Sigmoid colon (tissue), 7 donors: ENCODE measurements around the gene NOC4L. TPM values are rescaled to one million over a fixed set of nuclear protein-coding genes. Genes with fewer than 3 reads are reported as not detected.

Experiments used
- DNase-seq: peaks from one replicate; pipeline ENCODE4 v3.0.0-alpha.2; 2019
- H3K27ac ChIP-seq, 4 donors: fragments of 200-600 bp; sonication (generic); one replicate each; pipeline ENCODE4 v1.5.1; 2016 to 2019; ENCODE audit warnings: mild to moderate bottlenecking in 1 of 4
- H3K27me3 ChIP-seq, 3 donors: fragments of 200-600 bp; sonication (generic); one replicate each; pipeline ENCODE4 v1.5.1; 2019; ENCODE audit warnings: mild to moderate bottlenecking in 1 of 3
- H3K36me3 ChIP-seq, 4 donors: fragments of 200-600 bp; sonication (generic); one replicate each; pipeline ENCODE4 v1.5.1; 2016 to 2019
- H3K4me1 ChIP-seq, 4 donors: fragments of 200-600 bp; sonication (generic); one replicate each; pipeline ENCODE4 v1.5.1; 2017 to 2019
- H3K4me3 ChIP-seq, 4 donors: fragments of 200-600 bp; sonication (generic); one replicate each; pipeline ENCODE4 v1.5.1; 2017 to 2019; ENCODE audit warnings: mild to moderate bottlenecking in 2 of 4, moderate library complexity in 1 of 4
- H3K9me3 ChIP-seq, 4 donors: fragments of 200-600 bp in 3 of 4; sonication (generic) in 3 of 4; one replicate each; pipeline versions ENCODE4 v1.5.1 to v1.6.1; 2013 to 2019
- EP300 ChIP-seq, 4 donors: sonication (generic); formaldehyde crosslinking; IDR thresholded peaks; one replicate each; pipeline ENCODE4 v1.6.1; 2017; ENCODE audit warnings: antibody characterized with exemption in 4 of 4
- POLR2A ChIP-seq, 2 donors: fragments of 450-650 bp; IDR thresholded peaks; one replicate each; pipeline ENCODE4 v1.6.1; 2016; ENCODE audit warnings: antibody characterized with exemption in 2 of 2, mild to moderate bottlenecking in 2 of 2, moderate library complexity in 2 of 2
- POLR2AphosphoS5 ChIP-seq, 4 donors: sonication (generic); formaldehyde crosslinking; IDR thresholded peaks; one replicate each; pipeline ENCODE4 v1.6.1; 2017; ENCODE audit warnings: antibody characterized with exemption in 4 of 4
- WGBS, 2 donors: extraction: QIAGEN DNeasy Blood & Tissue Kit; methylation state at CpG; one replicate each; pipeline ENCODE4 v1.1.7; 2013; 5-methylcytosine and 5-hydroxymethylcytosine counted together
- intact Hi-C: fragments of 100-400 bp; cut with DNase I; formaldehyde crosslinking; loops from one replicate; pipeline ENCODE4 v1.15.1; 2023
- polyA plus RNA-seq, 3 donors: library from polyadenylated mRNA; stranded (reverse); fragments of 200-250 nt; gene quantifications; one replicate each; pipeline ENCODE4 v1.2.3, GENCODE V29; 2013
- total RNA-seq, 4 donors: library from RNA; depleted of rRNA; stranded (reverse); fragments of >200 nt; gene quantifications; one replicate each; pipeline ENCODE4 v1.1.0, GENCODE V29; 2016
- TF ChIP-seq, protein P1 (sequence below), 4 experiments: fragments of 450-650 bp in 3 of 4; fragments of 200-600 bp in 1 of 4; IDR thresholded peaks; one replicate each; pipeline ENCODE4 v1.5.1; 2016 to 2019; ENCODE audit warnings: antibody characterized with exemption in 4 of 4, mild to moderate bottlenecking in 3 of 4, moderate library complexity in 2 of 4
- donor health status: healthy with polysubstance abuse.
- donor health status: Bipolar disorder and iron deficiency.
- donor health status: healthy.

The NOC4L gene
- total and polyA plus RNA-seq, 7 donors, result 5.4 to 34.9 (median 9.4) TPM

DNA sequence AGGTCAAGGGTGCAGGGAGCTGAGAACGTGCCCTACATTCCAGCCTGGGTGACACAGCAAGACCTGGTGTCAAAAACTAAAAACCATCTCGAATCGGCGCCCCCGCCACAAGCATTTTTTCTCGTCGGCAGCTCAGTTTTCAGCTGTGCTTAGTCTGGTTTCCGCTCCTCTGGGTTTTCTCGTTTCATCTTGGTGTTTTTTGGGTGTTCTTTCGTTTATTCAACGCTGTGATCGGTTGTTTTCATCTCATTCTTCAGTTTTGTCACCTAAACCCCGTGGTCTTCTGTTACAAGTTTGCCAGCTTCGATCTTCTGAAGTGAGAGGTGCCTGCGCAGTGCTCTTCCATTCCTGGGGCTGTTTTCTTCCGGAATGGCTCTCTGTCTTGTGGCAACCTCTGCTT is 41.4 kb downstream of the NOC4L start:
- Histone ChIP-seq H3K36me3 (no peaks in the 10 kb centered on the region), H3K27ac (no peak overlapping the region), H3K9me3 (peaks cover 0 to 27% (median 4%) of the 10 kb centered on the region in 4 donors), H3K4me1 (peaks cover 0 to 18% (median 15%) of the 10 kb centered on the region in 4 donors), H3K4me3 (no peak overlapping the region), H3K27me3 (peaks cover 0 to 11% (median 0%) of the 10 kb centered on the region in 3 donors)
- TF ChIP-seq, protein P1, sequence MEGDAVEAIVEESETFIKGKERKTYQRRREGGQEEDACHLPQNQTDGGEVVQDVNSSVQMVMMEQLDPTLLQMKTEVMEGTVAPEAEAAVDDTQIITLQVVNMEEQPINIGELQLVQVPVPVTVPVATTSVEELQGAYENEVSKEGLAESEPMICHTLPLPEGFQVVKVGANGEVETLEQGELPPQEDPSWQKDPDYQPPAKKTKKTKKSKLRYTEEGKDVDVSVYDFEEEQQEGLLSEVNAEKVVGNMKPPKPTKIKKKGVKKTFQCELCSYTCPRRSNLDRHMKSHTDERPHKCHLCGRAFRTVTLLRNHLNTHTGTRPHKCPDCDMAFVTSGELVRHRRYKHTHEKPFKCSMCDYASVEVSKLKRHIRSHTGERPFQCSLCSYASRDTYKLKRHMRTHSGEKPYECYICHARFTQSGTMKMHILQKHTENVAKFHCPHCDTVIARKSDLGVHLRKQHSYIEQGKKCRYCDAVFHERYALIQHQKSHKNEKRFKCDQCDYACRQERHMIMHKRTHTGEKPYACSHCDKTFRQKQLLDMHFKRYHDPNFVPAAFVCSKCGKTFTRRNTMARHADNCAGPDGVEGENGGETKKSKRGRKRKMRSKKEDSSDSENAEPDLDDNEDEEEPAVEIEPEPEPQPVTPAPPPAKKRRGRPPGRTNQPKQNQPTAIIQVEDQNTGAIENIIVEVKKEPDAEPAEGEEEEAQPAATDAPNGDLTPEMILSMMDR (IDR thresholded peaks at IDR 0.05), result no peak
- no peak for TF ChIP-seq EP300 (IDR thresholded peaks at IDR 0.05)
- TF ChIP-seq POLR2AphosphoS5 (IDR thresholded peaks at IDR 0.05), result no peak
- TF ChIP-seq POLR2A (IDR thresholded peaks at IDR 0.05), result no peak
- DNase-seq, result no peak
- intact Hi-C loops, result no loop called here
- 52 to 79% methylated on average over 16 of the region's 16 CpGs for WGBS, 2 donors

DNA sequence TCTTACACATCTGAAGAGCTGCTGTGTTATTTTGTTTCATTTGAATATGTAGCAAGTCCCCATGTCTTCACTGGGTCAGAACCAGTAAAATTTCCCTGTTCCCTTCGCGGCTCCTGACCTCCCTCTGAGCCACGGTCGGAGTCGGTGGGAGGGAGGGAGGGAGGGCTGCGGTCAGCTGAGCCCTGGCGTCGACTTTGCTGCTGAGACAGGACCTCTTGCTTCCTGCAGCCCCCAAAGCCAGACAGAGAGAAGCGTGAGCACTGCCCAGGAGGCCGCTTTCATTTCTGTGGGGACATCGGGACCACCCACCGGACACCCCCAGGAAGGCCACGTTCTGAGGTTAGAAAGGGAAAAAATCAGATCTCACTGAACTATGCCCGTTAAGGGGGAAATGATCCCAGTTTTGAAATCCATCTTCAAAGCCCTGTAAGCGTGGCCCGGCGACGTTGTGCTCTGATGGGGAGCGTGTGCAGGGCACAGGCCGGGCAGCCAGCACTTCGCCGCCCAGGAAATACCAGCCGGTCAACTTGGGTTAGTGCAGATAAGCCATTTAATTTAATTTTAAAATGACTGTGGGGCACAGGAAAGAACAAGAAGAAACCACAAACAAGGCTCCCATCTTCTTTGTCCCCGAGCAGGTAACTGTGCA is 42.1 kb downstream of the NOC4L start:
- intact Hi-C loops, result no loop called here
- TF ChIP-seq, protein P1 (IDR thresholded peaks at IDR 0.05), result no peak
- TF ChIP-seq EP300 (IDR thresholded peaks at IDR 0.05), result no peak
- Histone ChIP-seq H3K27ac (no peak overlapping the region), H3K4me3 (no peak overlapping the region), H3K36me3 (no peaks in the 10 kb centered on the region), H3K9me3 (peaks cover 0 to 27% (median 4%) of the 10 kb centered on the region in 4 donors), H3K4me1 (peaks cover 0 to 22% (median 16%) of the 10 kb centered on the region in 4 donors), H3K27me3 (peaks cover 0 to 8% (median 0%) of the 10 kb centered on the region in 3 donors)
- WGBS, 2 donors, result 38 to 66% methylated on average over 24 of the region's 24 CpGs
- DNase-seq, result no peak

DNA sequence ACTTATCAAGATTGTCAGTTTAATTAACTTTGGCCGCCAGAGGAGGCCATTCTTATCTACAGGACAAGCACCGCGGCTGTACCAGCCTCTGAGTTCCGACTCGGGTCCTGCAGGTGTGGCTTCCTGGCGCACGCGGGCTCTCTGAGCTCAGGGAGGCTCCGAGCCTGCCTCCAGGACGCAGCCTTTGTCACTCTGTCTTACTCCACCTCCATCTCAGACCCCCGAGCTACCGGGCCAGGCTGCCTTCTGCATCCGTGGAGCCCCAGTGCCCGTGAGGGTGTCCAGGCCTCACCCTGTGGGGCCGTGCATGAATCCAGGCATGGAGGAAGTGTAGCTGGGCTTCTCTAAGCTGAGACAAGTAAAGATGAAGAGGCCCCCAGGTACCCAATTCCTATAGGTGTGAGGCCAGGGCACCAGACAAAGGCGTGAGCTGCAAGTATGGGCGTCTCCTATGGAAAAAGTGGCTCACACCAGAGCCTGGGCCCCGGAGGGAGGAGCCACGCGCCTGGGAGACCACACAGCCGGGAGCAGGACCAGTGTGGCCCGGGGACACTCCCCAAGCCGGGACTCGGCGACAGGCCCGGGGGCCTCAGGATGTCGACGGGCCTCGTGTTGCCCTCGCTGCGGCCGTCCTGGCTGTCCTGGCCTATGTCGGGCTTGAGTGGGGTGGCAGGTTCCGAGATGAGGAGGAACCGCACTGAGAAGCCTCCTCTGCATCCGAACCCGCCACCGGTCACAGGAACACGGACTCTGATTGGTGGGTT is 42.8 kb downstream of the NOC4L start:
- WGBS, 2 donors, result 71 to 74% methylated on average over 39 of the region's 39 CpGs
- Histone ChIP-seq H3K9me3 (peaks cover 0 to 27% (median 4%) of the 10 kb centered on the region in 4 donors), H3K27ac (no peak overlapping the region), H3K36me3 (no peaks in the 10 kb centered on the region), H3K27me3 (peaks cover 0 to 1% (median 0%) of the 10 kb centered on the region in 3 donors), H3K4me3 (no peak overlapping the region), H3K4me1 (peaks cover 0 to 22% (median 16%) of the 10 kb centered on the region in 4 donors)
- no peak for TF ChIP-seq POLR2A (IDR thresholded peaks at IDR 0.05)
- no peak for TF ChIP-seq EP300 (IDR thresholded peaks at IDR 0.05)
- TF ChIP-seq, protein P1 (IDR thresholded peaks at IDR 0.05), result no peak
- TF ChIP-seq POLR2AphosphoS5 (IDR thresholded peaks at IDR 0.05), result no peak
- intact Hi-C loops, result no loop called here
- DNase-seq, result no peak

DNA sequence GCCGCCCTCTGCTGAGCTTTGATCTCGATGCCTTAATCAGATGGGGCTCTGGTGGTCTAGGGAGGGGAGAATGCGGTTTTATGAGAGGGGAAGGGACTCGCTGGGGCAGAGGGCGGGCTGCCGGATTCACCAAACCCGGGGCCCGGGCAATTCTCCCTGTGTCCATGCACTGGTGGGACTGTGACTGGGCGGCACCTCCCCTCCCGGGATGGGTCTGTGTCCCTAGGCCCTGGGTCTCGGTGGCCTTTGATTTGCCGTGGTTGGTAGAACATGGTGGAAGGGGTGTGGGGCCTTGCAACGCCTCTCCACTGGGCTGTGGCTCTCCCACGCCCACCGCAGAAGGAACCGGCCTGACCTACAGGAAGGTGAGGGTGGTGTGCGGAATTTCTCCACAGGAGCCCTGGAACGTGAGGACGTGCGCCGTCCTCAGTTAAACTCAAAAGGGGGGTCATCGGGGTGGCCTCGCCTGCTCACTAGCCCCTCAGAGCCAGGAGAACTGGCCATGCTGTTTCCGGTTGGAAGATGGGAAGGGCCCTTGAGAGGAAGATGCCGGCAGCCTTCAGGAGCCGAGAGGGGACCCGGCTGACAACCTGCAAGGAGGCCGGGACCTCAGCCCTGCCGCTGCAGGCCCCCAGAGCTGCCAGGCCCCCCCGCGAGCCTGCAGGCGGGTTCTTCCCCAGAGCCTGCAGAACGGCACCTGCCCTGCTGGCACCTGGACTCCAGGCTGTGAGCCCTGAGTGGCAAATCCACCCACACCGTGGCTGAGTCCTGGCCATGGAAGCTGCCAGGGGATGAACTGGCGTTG is 43.6 kb downstream of the NOC4L start:
- no peak for DNase-seq
- TF ChIP-seq POLR2AphosphoS5 (IDR thresholded peaks at IDR 0.05), result no peak
- TF ChIP-seq, protein P1 (IDR thresholded peaks at IDR 0.05), result no peak
- no peak for TF ChIP-seq POLR2A (IDR thresholded peaks at IDR 0.05)
- no peak for TF ChIP-seq EP300 (IDR thresholded peaks at IDR 0.05)
- Histone ChIP-seq H3K4me3 (no peak overlapping the region), H3K36me3 (no peaks in the 10 kb centered on the region), H3K4me1 (peaks cover 0 to 22% (median 16%) of the 10 kb centered on the region in 4 donors), H3K27ac (no peak overlapping the region), H3K27me3 (no peaks in the 10 kb centered on the region), H3K9me3 (peaks cover 0 to 23% (median 4%) of the 10 kb centered on the region in 4 donors)
- intact Hi-C loops, result no loop called here
- WGBS, 2 donors, result 86 to 92% methylated on average over 35 of the region's 35 CpGs
